ENCODE data around the gene SCAMP2. TPM values are rescaled to one million over a fixed set of nuclear protein-coding genes. Genes with fewer than 3 reads are reported as not detected.

The SCAMP2 gene
- total and polyA plus RNA-seq, 2 of the 13 experiments (the other 11 are each of a cell fraction or from before 2014, with no cell fraction given): 34.8 to 121 TPM

DNA sequence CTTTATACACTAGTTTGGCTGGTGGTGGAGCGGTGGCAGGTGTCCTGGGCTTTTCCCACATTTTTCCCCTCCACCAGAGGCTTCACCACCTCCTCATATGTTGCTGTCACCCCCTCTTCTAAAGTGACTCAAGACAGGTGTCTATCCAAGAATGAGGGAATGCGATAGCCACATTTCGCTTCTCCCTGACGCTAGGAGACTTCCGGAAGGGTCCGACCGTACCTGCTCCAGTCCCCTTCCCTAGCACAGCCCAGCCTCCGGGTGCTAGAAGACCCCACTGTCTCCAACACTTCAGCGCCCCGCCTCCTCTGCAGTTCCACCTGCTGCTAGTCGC, 496 bp downstream of the SCAMP2 start (continued):
- TF ChIP-seq ZNF740 (CRISPR knock-in tag; IDR thresholded peaks at IDR 0.05) (no peak), XBP1 (CRISPR knock-in tag; IDR thresholded peaks at IDR 0.05) (no peak), KDM4B (CRISPR knock-in tag; IDR thresholded peaks at IDR 0.05) (no peak), ZHX2 (IDR thresholded peaks at IDR 0.05; ENCODE audit: low read depth) (no peak), ZHX2 (CRISPR knock-in tag; IDR thresholded peaks at IDR 0.05; ENCODE audit: borderline replicate concordance) (no peak), FOXO1 (CRISPR knock-in tag; IDR thresholded peaks at IDR 0.05) (peak; percentile 11; the same call in 1 of the 2 replicates), PPARG (CRISPR knock-in tag; conservative IDR thresholded peaks at IDR 0.05) (no peak)
- TF ChIP-seq, protein P1, sequence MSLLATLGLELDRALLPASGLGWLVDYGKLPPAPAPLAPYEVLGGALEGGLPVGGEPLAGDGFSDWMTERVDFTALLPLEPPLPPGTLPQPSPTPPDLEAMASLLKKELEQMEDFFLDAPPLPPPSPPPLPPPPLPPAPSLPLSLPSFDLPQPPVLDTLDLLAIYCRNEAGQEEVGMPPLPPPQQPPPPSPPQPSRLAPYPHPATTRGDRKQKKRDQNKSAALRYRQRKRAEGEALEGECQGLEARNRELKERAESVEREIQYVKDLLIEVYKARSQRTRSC (CRISPR knock-in tag; IDR thresholded peaks at IDR 0.05; ENCODE audit: low read depth): no peak
- TF ChIP-seq, protein P2, sequence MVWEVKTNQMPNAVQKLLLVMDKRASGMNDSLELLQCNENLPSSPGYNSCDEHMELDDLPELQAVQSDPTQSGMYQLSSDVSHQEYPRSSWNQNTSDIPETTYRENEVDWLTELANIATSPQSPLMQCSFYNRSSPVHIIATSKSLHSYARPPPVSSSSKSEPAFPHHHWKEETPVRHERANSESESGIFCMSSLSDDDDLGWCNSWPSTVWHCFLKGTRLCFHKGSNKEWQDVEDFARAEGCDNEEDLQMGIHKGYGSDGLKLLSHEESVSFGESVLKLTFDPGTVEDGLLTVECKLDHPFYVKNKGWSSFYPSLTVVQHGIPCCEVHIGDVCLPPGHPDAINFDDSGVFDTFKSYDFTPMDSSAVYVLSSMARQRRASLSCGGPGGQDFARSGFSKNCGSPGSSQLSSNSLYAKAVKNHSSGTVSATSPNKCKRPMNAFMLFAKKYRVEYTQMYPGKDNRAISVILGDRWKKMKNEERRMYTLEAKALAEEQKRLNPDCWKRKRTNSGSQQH (CRISPR knock-in tag; IDR thresholded peaks at IDR 0.05; ENCODE audit: low read depth): no peak

Measured in HepG2 (cell line).